Stimulated activated CD8-positive, alpha-beta memory T cell treated with anti-CD3 and anti-CD28 coated beads, Interleukin-2, amount 100 ng/mL, for 1 hour (primary cell): Measurements from ENCODE around the gene FMN1.

Experiments
- DNase-seq, 2 donors: peaks; one replicate each; pipeline ENCODE4 v3.0.0-alpha.2; 2020; ENCODE audit warnings: low read depth in 2 of 2

The FMN1 gene

DNA sequence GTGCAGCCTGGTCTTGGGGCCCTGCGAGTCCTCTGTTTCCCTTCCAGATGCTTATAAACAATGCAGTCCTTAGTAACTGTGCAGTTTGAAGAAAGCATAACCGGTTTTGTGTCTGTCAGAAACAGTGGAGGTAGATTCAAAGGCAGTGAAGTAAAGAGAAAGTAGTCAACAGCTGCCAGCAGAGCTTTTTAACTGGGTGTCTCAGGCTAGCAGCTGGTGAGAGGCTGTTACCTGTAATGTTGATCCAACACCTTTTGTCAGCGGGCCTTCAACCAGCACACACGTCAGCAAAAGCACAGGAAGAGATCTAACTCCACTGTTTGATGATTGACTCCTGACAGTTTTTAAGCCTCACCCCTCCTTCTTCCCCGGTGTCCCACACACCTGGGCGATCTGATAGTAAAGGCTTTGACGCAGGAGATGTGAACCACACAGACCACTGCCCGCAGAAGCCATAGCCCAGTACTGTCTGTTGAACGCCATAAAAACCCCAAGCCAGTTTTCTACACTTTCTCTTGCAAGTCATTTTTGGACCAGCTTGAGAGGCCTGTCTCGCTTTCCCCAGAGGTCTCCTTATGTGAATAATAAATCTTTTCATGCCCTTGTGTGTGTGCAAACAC is 178.0 kb downstream of the FMN1 start:
- no peak for DNase-seq

GRCh38 chr15:33014586-33014985 is 179.9 kb downstream of the FMN1 start:
- DNase-seq: no peak

DNA sequence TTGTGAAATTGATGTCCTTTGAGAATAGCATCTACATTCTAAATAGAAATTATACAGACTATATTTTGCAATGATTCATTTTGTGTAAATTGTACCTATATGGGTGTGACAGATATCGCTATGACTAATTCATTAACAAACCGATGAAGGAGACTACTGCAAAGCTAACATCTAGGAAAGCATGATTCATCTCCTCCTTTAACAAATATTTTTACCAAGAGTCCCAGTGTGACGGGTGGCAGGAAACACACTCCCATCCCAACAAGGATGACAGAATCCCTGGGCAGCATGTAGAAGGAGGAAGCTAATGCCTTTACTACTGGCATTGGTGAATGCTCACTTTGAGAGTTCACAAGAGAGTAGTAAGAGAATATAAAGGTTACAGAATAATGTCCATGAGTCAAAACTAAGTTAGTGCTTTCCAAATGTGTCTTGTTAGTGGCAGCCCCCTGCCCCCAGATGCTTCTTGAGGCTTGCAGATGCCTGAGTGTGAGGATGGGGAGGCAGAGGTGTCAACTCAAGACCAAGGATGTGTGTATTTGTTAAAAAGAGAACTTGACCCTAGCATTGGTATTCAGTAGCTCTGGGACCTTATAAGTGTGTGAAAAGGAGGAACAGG is 180.6 kb downstream of the FMN1 start:
- no peak for DNase-seq

- no peak for DNase-seq
Measured at GRCh38 chr15:33011976-33012375, 182.5 kb downstream of the FMN1 start.

GRCh38 chr15:33009603-33010002 is 184.9 kb downstream of the FMN1 start:
- no peak for DNase-seq

DNA sequence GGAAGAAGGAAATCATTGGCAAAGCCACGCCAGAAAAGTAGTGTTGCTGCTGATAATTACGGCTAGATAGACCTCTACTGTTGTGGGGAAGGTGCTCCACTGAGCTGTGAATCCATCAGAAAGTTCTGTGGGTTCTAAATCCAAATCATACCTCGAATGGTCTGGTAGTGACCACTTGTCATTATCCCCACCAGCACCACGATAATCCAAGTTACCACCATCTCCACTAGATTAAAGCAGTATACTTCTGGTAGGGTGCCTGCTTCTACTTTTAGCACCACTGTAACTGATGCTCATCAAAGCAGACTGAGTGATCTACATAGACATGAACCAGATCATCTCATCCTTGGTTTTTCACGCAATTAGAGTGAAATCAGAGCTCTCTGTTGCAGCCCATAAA is 185.5 kb downstream of the FMN1 start:
- no peak for DNase-seq

DNA sequence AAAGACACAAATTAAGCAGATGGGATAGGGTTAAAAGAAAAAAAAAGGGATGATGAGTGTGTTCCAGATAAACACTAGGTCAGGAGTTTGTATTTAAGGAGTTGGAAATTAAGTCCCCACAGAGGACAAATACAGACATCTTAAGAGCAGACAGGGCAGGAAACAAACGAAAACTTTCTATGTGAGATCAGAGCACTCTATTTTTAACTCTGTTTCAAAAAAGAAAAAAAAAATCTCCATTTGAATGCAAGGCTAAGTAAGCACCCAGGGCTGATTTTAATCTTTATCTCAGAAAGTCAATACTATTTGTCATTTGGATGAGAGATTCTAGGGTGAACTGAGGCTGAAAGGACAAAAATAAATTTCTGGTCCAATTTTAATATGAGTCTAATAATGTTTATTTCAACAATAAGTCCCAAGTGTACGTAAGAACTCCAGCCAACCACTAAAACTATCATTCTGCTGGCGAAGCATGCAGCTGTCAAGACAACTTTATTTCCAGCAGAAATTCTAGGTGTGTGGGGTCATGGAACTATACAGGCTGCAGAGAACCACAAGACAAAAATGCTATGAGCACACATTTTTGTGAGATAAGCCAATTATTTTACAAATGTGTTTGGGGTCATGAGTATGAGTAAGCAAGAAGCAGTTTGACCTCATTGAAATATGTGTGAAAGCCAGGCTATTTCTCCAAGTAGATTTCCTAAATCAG is 186.1 kb downstream of the FMN1 start:
- no peak for DNase-seq

DNA sequence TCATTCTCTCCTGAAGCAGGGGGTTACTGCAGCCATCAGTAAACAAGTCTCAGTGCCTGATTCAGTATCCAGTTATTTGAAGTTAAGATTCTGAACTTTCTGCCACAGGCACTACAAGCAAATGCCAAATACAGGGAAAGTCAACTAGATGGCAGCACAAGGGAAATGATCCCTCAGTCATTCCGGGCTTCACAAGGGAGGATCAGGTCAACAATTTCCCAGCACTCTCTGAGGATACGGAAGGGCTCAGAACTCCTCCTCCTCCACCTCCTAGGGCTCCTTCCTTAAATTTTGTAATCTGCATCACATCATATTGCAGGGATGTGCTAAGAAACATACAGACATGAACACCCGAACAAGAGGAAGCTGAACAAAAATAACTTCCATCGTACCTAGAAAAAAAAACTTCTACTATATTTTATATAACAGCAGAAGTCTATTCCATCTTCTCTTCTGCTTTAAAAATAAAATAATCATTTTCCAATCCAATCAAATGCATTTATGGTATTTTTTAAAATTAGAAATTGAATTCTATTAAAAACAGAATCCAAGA is 187.1 kb downstream of the FMN1 start:
- no peak for DNase-seq

DNA sequence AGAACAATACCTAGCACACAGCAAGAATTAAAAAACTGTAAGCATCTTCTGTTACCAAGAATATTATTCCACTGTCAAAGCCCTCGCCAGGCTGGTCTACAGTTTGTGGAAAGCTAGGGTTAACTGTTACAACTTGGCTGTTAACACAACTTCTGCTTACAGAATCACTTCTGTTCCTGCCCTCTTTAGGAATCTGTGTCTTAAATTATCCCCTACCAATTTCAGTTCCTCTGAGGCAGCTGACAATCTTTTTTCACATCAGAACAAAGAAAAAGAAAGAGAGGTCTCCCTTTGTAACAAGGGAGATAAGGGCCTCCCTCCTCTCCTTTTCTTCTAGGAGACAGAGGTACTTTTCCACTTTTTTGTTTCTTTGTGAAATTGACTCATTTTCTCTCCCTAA is 188.9 kb downstream of the FMN1 start:
- no peak for DNase-seq

DNA sequence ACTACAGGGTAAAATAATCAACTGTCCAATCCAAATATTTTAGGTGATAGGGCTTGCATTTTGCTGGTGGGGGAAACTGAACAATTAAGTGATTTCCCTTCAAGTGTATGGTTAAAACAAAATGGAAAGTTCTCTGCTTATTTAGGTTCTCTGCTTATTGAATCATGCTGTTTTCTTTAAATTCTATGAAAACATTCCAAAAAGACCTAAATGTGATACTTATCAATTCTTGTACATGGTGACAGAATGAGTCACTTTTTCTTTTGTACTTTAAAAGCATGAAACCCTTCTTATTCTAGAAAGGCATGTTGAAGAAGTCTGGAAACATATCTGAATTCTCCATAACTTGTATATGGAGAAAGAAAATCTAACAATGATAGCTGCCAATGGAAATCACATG is 192.6 kb downstream of the FMN1 start:
- DNase-seq: no peak

GRCh38 chr15:32998979-32999672 is 195.4 kb downstream of the FMN1 start:
- no peak for DNase-seq

DNA sequence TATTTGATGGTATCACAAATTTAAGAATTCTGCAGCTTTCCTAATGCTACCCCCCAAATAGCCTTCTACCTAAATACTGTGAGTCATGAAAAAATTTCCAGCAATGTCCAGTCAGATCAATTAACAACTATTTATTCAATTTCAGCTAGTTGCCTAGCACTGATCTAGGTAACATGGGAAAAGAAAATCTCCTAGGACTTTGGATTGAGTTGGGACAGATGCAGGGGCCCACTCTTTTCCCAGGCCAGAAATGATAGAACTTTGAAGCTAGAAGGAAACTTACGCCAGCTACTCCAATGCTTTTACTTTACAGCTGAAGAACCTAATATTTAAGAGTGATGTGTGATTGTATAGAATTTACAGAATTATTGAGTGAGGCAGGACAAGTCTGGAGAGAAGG is 196.3 kb downstream of the FMN1 start:
- no peak for DNase-seq

DNA sequence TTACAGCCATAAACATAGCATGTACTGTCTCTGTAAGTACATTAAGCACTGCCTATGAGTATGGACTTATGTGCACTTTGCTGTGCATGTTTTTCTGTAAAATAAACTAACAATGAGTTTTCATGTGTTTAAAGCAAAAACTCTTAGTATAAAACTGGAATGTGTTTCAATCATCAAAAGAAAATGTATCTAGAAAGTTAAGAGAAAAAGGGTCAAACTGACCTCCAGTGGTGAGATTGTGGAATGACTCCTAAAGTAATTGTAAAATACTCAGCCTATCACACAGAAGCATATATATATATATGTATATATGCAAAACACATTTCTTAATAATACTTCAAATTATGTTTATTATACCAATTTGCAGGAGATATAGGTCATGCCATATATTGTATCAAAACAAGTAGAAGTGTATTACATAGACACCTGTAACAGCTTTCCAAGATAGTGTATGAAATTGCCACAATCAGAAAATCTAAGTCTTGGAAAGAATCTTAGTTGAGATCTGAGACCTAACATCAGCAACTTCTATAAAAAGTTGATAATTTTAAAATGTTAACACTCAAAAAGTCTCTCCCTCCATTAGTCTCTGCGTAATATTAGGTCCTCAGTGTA is 199.6 kb downstream of the FMN1 start:
- DNase-seq: no peak

DNA sequence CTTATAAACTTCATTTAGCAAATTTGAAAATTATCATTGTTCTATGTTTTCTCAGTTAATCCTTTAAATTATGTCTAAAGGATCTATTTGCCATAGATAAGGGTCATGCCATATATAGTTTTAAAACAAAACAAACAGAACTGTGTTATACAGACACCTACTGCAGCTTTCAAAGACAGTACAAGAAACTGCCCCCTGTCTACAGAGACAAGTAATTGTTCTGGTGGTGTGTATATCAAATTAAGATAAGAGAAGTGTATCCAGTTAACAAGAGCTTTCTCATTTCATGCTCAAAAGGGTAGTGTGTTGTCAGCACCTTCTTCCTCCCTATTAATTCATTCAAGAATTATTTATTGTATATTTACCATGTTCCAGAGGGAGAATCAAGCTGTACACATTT is 201.2 kb downstream of the FMN1 start:
- no peak for DNase-seq

- DNase-seq: no peak
Measured at GRCh38 chr15:32991619-32992111, 202.8 kb downstream of the FMN1 start.

GRCh38 chr15:32990071-32990470 is 204.4 kb downstream of the FMN1 start:
- DNase-seq: no peak

DNA sequence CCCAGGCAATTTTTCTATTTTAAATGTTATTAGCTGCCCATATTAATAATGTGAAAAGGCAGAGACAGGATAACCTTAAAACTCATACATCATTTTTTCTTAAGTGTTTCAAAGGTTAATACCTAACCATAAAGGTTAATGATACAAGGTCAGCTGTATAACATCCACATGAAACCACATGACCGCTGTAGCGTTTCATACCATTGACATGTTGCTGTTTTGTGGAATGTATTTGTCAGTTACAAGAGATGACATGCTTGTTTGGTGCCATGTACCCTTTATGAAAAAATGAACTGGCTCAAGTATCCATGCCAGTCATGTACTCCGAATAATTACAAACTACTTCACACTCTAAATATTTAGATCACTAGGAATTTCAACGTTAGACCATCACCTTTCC is 207.4 kb downstream of the FMN1 start:
- DNase-seq: no peak

GRCh38 chr15:32986147-32986546 is 208.4 kb downstream of the FMN1 start:
- DNase-seq: no peak

GRCh38 chr15:32983679-32984078 is 210.8 kb downstream of the FMN1 start:
- no peak for DNase-seq

- DNase-seq: no peak
Measured at GRCh38 chr15:32982001-32982400, 212.5 kb downstream of the FMN1 start.

DNA sequence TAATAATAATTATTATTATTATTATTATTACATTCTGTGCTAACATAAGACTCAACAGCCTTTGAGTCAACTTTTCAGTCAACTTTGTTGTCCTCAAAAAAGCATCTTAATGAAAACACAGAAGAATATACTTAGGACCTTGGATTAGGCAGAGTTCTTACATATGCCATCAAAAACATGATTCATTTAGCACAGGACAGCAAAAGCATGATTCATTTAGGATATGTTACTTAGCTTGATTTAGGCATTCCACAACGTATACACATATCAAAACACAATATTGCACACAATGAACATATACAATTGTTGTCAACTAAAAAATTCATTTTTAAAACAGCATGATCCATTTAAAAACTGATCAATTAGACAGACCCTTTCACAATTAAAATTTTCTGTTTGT is 213.0 kb downstream of the FMN1 start:
- DNase-seq: no peak

DNA sequence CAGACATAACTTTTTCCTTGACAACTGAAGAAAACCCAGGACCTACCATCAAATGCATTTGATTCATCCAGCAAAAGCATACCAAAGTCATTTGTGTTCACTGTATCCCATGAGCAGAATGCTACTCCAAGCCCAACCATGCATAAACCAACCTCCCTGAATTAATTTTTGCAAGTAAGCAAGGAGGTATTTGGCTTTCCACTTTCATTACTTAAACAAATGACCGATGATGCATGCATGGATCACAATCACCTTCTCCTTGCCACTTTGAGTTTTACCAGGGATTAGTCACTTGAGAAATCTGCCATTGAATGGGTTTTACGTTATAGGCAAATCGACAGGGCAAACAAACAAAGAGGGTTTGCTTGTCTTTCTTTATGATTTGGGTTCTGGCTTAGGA is 214.8 kb downstream of the FMN1 start:
- no peak for DNase-seq
